ENCODE results near the gene DGUOK.

The DGUOK gene

GRCh38 chr2:73999881-74000597 is 73.4 kb downstream of the DGUOK start:
- DNase-seq (ENCODE audit: low read depth): no peak

- no peak for DNase-seq (ENCODE audit: low read depth)
These were observed 74.0 kb downstream of the DGUOK start for GRCh38 chr2:74000666-74001065.

- DNase-seq (ENCODE audit: low read depth): no peak
These were observed 74.4 kb downstream of the DGUOK start for GRCh38 chr2:74001121-74001520.

- DNase-seq (ENCODE audit: low read depth): no peak
These were observed 75.3 kb downstream of the DGUOK start for GRCh38 chr2:74001781-74002504.

GRCh38 chr2:74002505-74003421 is 76.1 kb downstream of the DGUOK start:
- DNase-seq (ENCODE audit: low read depth): peak; percentile 19

- DNase-seq (ENCODE audit: low read depth): peak; percentile 57
These were observed 77.0 kb downstream of the DGUOK start for GRCh38 chr2:74003494-74004211.

- no peak for DNase-seq (ENCODE audit: low read depth)
These were observed 77.8 kb downstream of the DGUOK start for GRCh38 chr2:74004212-74005182.

GRCh38 chr2:74005786-74006185 is 79.1 kb downstream of the DGUOK start:
- no peak for DNase-seq (ENCODE audit: low read depth)

GRCh38 chr2:74006459-74006858 is 79.8 kb downstream of the DGUOK start:
- DNase-seq (ENCODE audit: low read depth): no peak

GRCh38 chr2:74007121-74007520 is 80.4 kb downstream of the DGUOK start:
- no peak for DNase-seq (ENCODE audit: low read depth)

GRCh38 chr2:74007711-74008110 is 81.0 kb downstream of the DGUOK start:
- no peak for DNase-seq (ENCODE audit: low read depth)
